Measurements from ENCODE around the gene TP53TG5. TPM values are rescaled to one million over a fixed set of nuclear protein-coding genes. Genes with fewer than 3 reads are reported as not detected.

TP53TG5 gene
- polyA plus RNA-seq, 4 donors, result 0.19 to 0.84 TPM; not detected in 2

- Histone ChIP-seq H3K27ac (ENCODE audit: low read depth in 1 of 3, low read length in 2 of 3) (no peak overlapping the region), H3K36me3 (ENCODE audit: control insufficient read depth in 3 of 3, insufficient read depth in 2 of 3, low read depth in 1 of 3, low read length in 3 of 3) (peaks cover 0 to 3% (median 0%) of the 10 kb centered on the region in 3 donors), H3K9me3 (ENCODE audit: control insufficient read depth in 2 of 2, insufficient read depth in 1 of 2, low read depth in 1 of 2, low read length in 1 of 2) (peaks cover 2 to 19% of the 10 kb centered on the region in 2 donors), H3K4me3 (ENCODE audit: low read depth in 1 of 3, low read length in 3 of 3) (no peak overlapping the region), H3K27me3 (ENCODE audit: control insufficient read depth in 3 of 3, insufficient read depth in 3 of 3, low read length in 3 of 3) (no peaks in the 10 kb centered on the region), H3K4me1 (ENCODE audit: control insufficient read depth in 3 of 3, insufficient read depth in 2 of 3, low read depth in 1 of 3, low read length in 2 of 3) (no peaks in the 10 kb centered on the region)
- no peak for FAIRE-seq
- no peak for DNase-seq
- WGBS, 3 donors, result 88 to 97% (median 89%) methylated on average over 1 of the region's 1 CpG
Measured at GRCh38 chr20:45399018-45399417, 20.9 kb upstream of the TP53TG5 start.

DNA sequence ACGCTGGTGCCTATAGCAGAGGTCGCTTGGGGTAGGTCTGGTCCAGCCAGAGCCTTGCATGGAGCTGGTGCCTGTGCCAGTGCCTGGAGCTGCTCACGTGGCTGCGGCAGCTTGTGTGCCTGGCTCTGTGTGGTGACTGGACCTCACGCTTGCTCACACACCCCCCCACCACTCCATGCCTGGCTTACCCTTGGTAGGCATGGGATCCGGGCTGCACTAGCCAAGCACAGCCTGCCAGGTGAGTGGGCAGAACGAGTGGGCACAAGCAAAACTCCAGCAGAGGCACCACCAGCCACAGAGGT is 16.9 kb upstream of the TP53TG5 start:
- H3K27ac ChIP-seq (ENCODE audit: low read depth in 1 of 3, low read length in 2 of 3), result no peak overlapping the region
- peaks cover 0 to 7% of the 10 kb centered on the region in 2 donors for H3K9me3 ChIP-seq (ENCODE audit: control insufficient read depth in 2 of 2, insufficient read depth in 1 of 2, low read depth in 1 of 2, low read length in 1 of 2)
- DNase-seq (no peak), FAIRE-seq (no peak)
- no peaks in the 10 kb centered on the region for H3K27me3 ChIP-seq (ENCODE audit: control insufficient read depth in 3 of 3, insufficient read depth in 3 of 3, low read length in 3 of 3)
- no peak overlapping the region for H3K4me3 ChIP-seq (ENCODE audit: low read depth in 1 of 3, low read length in 3 of 3)
- WGBS, 3 donors, result 91 to 93% (median 92%) methylated on average over 7 of the region's 7 CpGs
- H3K4me1 ChIP-seq (ENCODE audit: control insufficient read depth in 3 of 3, insufficient read depth in 2 of 3, low read depth in 1 of 3, low read length in 2 of 3), result no peaks in the 10 kb centered on the region
- peaks cover 0 to 3% (median 0%) of the 10 kb centered on the region in 3 donors for H3K36me3 ChIP-seq (ENCODE audit: control insufficient read depth in 3 of 3, insufficient read depth in 2 of 3, low read depth in 1 of 3, low read length in 3 of 3)

- Histone ChIP-seq H3K36me3 (ENCODE audit: control insufficient read depth in 3 of 3, insufficient read depth in 2 of 3, low read depth in 1 of 3, low read length in 3 of 3) (peaks cover 0 to 3% (median 0%) of the 10 kb centered on the region in 3 donors), H3K4me1 (ENCODE audit: control insufficient read depth in 3 of 3, insufficient read depth in 2 of 3, low read depth in 1 of 3, low read length in 2 of 3) (no peaks in the 10 kb centered on the region), H3K4me3 (ENCODE audit: low read depth in 1 of 3, low read length in 3 of 3) (no peak overlapping the region), H3K9me3 (ENCODE audit: control insufficient read depth in 2 of 2, insufficient read depth in 1 of 2, low read depth in 1 of 2, low read length in 1 of 2) (peaks cover 0 to 1% of the 10 kb centered on the region in 2 donors), H3K27ac (ENCODE audit: low read depth in 1 of 3, low read length in 2 of 3) (no peak overlapping the region), H3K27me3 (ENCODE audit: control insufficient read depth in 3 of 3, insufficient read depth in 3 of 3, low read length in 3 of 3) (no peaks in the 10 kb centered on the region)
- no peak for DNase-seq
- WGBS, 3 donors, result 85 to 87% (median 86%) methylated on average over 21 of the region's 21 CpGs
- FAIRE-seq, result no peak
Measured at GRCh38 chr20:45394221-45395113, 16.3 kb upstream of the TP53TG5 start.

DNA sequence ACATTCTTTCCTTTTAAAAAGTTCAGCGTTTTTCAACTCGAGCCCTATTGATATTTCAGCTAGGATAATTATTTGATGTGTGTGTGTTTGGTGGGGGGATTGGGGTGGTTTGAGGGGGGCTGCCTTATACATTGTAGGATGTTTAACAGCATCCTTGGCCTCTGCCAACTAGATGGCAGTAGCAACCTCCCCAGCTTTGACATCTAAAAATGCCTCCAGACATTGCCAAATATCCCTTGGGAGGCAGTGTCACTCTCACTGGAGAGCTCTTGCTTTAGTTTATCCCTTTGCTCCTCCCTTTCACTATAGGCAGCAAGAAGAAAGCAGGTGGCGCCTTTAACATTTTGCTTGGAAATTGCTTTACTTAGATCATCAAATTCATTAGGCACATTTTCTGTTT is 14.6 kb upstream of the TP53TG5 start:
- no peak for DNase-seq
- peaks cover 0 to 3% (median 0%) of the 10 kb centered on the region in 3 donors for H3K36me3 ChIP-seq (ENCODE audit: control insufficient read depth in 3 of 3, insufficient read depth in 2 of 3, low read depth in 1 of 3, low read length in 3 of 3)
- no peaks in the 10 kb centered on the region for H3K9me3 ChIP-seq (ENCODE audit: control insufficient read depth in 2 of 2, insufficient read depth in 1 of 2, low read depth in 1 of 2, low read length in 1 of 2)
- H3K4me3 ChIP-seq (ENCODE audit: low read depth in 1 of 3, low read length in 3 of 3), result no peak overlapping the region
- no peak overlapping the region for H3K27ac ChIP-seq (ENCODE audit: low read depth in 1 of 3, low read length in 2 of 3)
- FAIRE-seq, result no peak
- no peaks in the 10 kb centered on the region for H3K4me1 ChIP-seq (ENCODE audit: control insufficient read depth in 3 of 3, insufficient read depth in 2 of 3, low read depth in 1 of 3, low read length in 2 of 3)
- H3K27me3 ChIP-seq (ENCODE audit: control insufficient read depth in 3 of 3, insufficient read depth in 3 of 3, low read length in 3 of 3), result no peaks in the 10 kb centered on the region
- 86 to 95% (median 91%) methylated on average over 3 of the region's 3 CpGs for WGBS, 3 donors

DNA sequence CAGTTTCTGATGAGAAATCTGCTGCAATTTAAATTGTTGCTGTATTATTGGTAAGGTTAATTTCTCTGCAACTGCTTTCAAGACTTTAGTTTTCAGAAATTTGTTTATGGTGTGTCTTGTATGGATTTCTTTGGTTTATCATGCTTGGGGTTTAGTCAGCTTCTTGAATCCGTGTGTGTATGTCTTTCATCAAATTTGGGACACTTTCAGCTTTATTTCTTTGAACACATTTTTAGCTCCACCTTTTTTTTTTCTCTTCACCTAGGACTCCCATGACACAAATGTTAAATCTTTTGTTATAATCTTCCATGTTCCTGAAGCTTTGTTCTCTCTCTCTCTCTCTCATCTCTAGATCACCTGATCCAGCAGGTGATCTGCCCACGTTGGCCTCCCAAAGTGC is 13.4 kb upstream of the TP53TG5 start:
- 67 to 68% (median 68%) methylated on average over 2 of the region's 2 CpGs for WGBS, 3 donors
- H3K36me3 ChIP-seq (ENCODE audit: control insufficient read depth in 3 of 3, insufficient read depth in 2 of 3, low read depth in 1 of 3, low read length in 3 of 3), result peaks cover 0 to 3% (median 0%) of the 10 kb centered on the region in 3 donors
- no peaks in the 10 kb centered on the region for H3K4me1 ChIP-seq (ENCODE audit: control insufficient read depth in 3 of 3, insufficient read depth in 2 of 3, low read depth in 1 of 3, low read length in 2 of 3)
- H3K27ac ChIP-seq (ENCODE audit: low read depth in 1 of 3, low read length in 2 of 3), result no peak overlapping the region
- no peaks in the 10 kb centered on the region for H3K9me3 ChIP-seq (ENCODE audit: control insufficient read depth in 2 of 2, insufficient read depth in 1 of 2, low read depth in 1 of 2, low read length in 1 of 2)
- DNase-seq (no peak), FAIRE-seq (no peak)
- no peaks in the 10 kb centered on the region for H3K27me3 ChIP-seq (ENCODE audit: control insufficient read depth in 3 of 3, insufficient read depth in 3 of 3, low read length in 3 of 3)
- H3K4me3 ChIP-seq (ENCODE audit: low read depth in 1 of 3, low read length in 3 of 3), result no peak overlapping the region

- DNase-seq (no peak), FAIRE-seq (no peak)
- Histone ChIP-seq H3K4me3 (ENCODE audit: low read depth in 1 of 3, low read length in 3 of 3) (no peak overlapping the region), H3K27ac (ENCODE audit: low read depth in 1 of 3, low read length in 2 of 3) (no peak overlapping the region), H3K4me1 (ENCODE audit: control insufficient read depth in 3 of 3, insufficient read depth in 2 of 3, low read depth in 1 of 3, low read length in 2 of 3) (no peaks in the 10 kb centered on the region), H3K36me3 (ENCODE audit: control insufficient read depth in 3 of 3, insufficient read depth in 2 of 3, low read depth in 1 of 3, low read length in 3 of 3) (peaks cover 0 to 3% (median 0%) of the 10 kb centered on the region in 3 donors), H3K9me3 (ENCODE audit: control insufficient read depth in 2 of 2, insufficient read depth in 1 of 2, low read depth in 1 of 2, low read length in 1 of 2) (no peaks in the 10 kb centered on the region), H3K27me3 (ENCODE audit: control insufficient read depth in 3 of 3, insufficient read depth in 3 of 3, low read length in 3 of 3) (no peaks in the 10 kb centered on the region)
- WGBS, 3 donors, result 82 to 94% (median 84%) methylated on average over 2 of the region's 2 CpGs
Measured at GRCh38 chr20:45390931-45391330, 12.8 kb upstream of the TP53TG5 start.

DNA sequence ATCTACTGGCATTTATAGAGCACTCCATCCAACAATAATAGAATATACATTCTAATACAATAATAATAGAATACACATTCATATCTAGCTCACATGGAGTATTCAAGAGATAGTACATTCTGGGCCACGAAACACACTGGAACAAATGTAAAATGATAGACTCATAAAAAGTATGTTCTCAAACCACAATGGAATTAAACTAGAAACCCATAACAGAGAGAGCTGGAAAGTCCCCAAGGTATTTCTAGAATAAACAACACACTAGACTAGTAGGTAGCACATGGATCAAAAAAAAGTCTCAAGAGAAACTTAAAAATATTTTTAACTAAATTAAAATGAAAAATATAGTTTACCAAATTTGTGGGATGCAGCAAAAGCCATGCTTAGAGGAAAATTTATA is 9.1 kb upstream of the TP53TG5 start:
- no peak for FAIRE-seq
- no peak for DNase-seq
- WGBS, 3 donors, result 83 to 92% (median 86%) methylated on average over 1 of the region's 1 CpG
- Histone ChIP-seq H3K27ac (ENCODE audit: low read depth in 1 of 3, low read length in 2 of 3) (no peak overlapping the region), H3K4me1 (ENCODE audit: control insufficient read depth in 3 of 3, insufficient read depth in 2 of 3, low read depth in 1 of 3, low read length in 2 of 3) (no peaks in the 10 kb centered on the region), H3K4me3 (ENCODE audit: low read depth in 1 of 3, low read length in 3 of 3) (no peak overlapping the region), H3K36me3 (ENCODE audit: control insufficient read depth in 3 of 3, insufficient read depth in 2 of 3, low read depth in 1 of 3, low read length in 3 of 3) (no peaks in the 10 kb centered on the region), H3K27me3 (ENCODE audit: control insufficient read depth in 3 of 3, insufficient read depth in 3 of 3, low read length in 3 of 3) (no peaks in the 10 kb centered on the region), H3K9me3 (ENCODE audit: control insufficient read depth in 2 of 2, insufficient read depth in 1 of 2, low read depth in 1 of 2, low read length in 1 of 2) (no peaks in the 10 kb centered on the region)

GRCh38 chr20:45377269-45377668 is 856 bp downstream of the TP53TG5 start:
- no peak for FAIRE-seq
- 84 to 91% (median 85%) methylated on average over 11 of the region's 11 CpGs for WGBS, 3 donors
- DNase-seq, result no peak
- H3K36me3 ChIP-seq (ENCODE audit: control insufficient read depth in 3 of 3, insufficient read depth in 2 of 3, low read depth in 1 of 3, low read length in 3 of 3), result peaks cover 0 to 5% (median 3%) of the 10 kb centered on the region in 3 donors
- no peaks in the 10 kb centered on the region for H3K27me3 ChIP-seq (ENCODE audit: control insufficient read depth in 3 of 3, insufficient read depth in 3 of 3, low read length in 3 of 3)
- no peak overlapping the region for H3K4me3 ChIP-seq (ENCODE audit: low read depth in 1 of 3, low read length in 3 of 3)
- H3K9me3 ChIP-seq (ENCODE audit: control insufficient read depth in 2 of 2, insufficient read depth in 1 of 2, low read depth in 1 of 2, low read length in 1 of 2), result no peaks in the 10 kb centered on the region
- no peak overlapping the region for H3K27ac ChIP-seq (ENCODE audit: low read depth in 1 of 3, low read length in 2 of 3)
- H3K4me1 ChIP-seq (ENCODE audit: control insufficient read depth in 3 of 3, insufficient read depth in 2 of 3, low read depth in 1 of 3, low read length in 2 of 3), result peaks cover 0 to 19% (median 5%) of the 10 kb centered on the region in 3 donors
